HL-60 (cell line): ENCODE data around the gene RIBC1.

ENCODE experiments used
- GABPA ChIP-seq: IDR thresholded peaks from 2 replicates; pipeline ENCODE4 v1.6.1; 2012; ENCODE audit warnings: low read depth
- POLR2AphosphoS5 ChIP-seq: IDR thresholded peaks from 2 replicates; pipeline ENCODE4 v1.6.1; 2012; ENCODE audit warnings: low read depth
- SPI1 ChIP-seq: IDR thresholded peaks from 2 replicates; pipeline ENCODE4 v1.6.1; 2012; ENCODE audit warnings: low read depth, mild to moderate bottlenecking, borderline replicate concordance
- TF ChIP-seq, protein P1 (sequence below): IDR thresholded peaks from one replicate; pipeline ENCODE4 v1.5.1; 2011; ENCODE audit warnings: low read length, control low read depth, inconsistent platforms; ENCODE audit not compliant: insufficient read depth
- TF ChIP-seq, protein P2 (sequence below): IDR thresholded peaks from 2 replicates; pipeline ENCODE4 v1.6.1; 2012; ENCODE audit warnings: low read depth; ENCODE audit not compliant: insufficient replicate concordance

DNA sequence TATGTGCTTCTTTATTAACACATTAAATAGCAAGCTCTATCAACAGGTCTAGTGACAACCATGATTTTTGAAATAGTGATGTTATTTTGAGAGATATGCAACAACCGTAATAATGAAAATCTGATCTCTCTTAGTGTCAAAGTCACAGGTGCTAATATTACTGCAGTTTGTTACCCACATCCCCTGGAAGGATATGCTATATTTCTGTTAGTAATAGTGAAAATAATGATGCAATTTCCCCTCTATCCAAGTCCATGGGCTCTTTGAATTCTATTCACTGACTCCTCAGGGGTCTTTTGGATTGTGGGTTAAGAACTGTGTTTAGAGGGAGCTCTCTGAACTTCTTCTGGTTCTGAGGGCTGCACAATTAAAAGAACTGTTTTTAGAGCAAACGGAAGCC is 14.5 kb downstream of the RIBC1 start:
- TF ChIP-seq, protein P1, sequence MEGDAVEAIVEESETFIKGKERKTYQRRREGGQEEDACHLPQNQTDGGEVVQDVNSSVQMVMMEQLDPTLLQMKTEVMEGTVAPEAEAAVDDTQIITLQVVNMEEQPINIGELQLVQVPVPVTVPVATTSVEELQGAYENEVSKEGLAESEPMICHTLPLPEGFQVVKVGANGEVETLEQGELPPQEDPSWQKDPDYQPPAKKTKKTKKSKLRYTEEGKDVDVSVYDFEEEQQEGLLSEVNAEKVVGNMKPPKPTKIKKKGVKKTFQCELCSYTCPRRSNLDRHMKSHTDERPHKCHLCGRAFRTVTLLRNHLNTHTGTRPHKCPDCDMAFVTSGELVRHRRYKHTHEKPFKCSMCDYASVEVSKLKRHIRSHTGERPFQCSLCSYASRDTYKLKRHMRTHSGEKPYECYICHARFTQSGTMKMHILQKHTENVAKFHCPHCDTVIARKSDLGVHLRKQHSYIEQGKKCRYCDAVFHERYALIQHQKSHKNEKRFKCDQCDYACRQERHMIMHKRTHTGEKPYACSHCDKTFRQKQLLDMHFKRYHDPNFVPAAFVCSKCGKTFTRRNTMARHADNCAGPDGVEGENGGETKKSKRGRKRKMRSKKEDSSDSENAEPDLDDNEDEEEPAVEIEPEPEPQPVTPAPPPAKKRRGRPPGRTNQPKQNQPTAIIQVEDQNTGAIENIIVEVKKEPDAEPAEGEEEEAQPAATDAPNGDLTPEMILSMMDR: no peak
- TF ChIP-seq POLR2AphosphoS5 (no peak), GABPA (no peak), SPI1 (no peak)
- TF ChIP-seq, protein P2, sequence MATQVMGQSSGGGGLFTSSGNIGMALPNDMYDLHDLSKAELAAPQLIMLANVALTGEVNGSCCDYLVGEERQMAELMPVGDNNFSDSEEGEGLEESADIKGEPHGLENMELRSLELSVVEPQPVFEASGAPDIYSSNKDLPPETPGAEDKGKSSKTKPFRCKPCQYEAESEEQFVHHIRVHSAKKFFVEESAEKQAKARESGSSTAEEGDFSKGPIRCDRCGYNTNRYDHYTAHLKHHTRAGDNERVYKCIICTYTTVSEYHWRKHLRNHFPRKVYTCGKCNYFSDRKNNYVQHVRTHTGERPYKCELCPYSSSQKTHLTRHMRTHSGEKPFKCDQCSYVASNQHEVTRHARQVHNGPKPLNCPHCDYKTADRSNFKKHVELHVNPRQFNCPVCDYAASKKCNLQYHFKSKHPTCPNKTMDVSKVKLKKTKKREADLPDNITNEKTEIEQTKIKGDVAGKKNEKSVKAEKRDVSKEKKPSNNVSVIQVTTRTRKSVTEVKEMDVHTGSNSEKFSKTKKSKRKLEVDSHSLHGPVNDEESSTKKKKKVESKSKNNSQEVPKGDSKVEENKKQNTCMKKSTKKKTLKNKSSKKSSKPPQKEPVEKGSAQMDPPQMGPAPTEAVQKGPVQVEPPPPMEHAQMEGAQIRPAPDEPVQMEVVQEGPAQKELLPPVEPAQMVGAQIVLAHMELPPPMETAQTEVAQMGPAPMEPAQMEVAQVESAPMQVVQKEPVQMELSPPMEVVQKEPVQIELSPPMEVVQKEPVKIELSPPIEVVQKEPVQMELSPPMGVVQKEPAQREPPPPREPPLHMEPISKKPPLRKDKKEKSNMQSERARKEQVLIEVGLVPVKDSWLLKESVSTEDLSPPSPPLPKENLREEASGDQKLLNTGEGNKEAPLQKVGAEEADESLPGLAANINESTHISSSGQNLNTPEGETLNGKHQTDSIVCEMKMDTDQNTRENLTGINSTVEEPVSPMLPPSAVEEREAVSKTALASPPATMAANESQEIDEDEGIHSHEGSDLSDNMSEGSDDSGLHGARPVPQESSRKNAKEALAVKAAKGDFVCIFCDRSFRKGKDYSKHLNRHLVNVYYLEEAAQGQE: no peak
